ENCODE data around the gene TATDN3.

DNA sequence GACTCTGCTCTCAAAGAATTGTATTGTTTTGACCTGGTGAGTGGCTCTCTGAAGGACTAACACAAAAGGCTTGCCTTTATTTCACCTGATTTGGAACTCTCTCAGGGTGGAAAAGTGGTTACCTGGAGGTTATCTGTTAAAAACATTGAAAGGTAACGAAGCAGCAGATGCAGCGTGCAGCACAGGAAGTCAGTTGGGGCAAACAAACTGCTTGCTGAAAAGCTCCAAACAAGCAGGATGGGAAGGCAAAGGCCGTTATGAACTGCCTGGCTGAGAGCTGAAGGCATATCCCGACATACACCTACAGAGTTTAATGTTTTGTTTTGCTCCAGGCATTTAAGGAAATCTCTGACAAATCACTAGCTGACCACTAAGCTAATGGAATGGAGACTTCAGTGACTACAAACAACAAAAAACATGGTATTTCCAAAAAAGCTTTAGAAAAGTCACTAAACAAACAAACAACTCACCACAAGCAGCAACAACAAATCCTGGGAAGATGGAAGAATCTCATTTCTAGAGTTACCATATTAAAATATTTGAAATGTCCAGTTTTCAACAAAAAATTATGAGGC lies 47.7 kb upstream of the TATDN3 start:
- no peak for TF ChIP-seq CTCF (IDR thresholded peaks at IDR 0.05)
- no peak for TF ChIP-seq POLR2A (IDR thresholded peaks at IDR 0.05)
